Mucosa of rectum (tissue), 2 donors: ENCODE data around the gene AGO3.
"Not testable (repeated sequence)": the region's sequence is repeated elsewhere in the genome, so short reads cannot be mapped to it uniquely, and the experiment has no call there.

ENCODE experiments used
- H3K27ac ChIP-seq, 2 donors: one replicate each; pipeline ENCODE4 v1.7.0; 2013; ENCODE audit warnings: inconsistent platforms in 2 of 2, low read depth in 2 of 2, low read length in 2 of 2
- H3K27me3 ChIP-seq, 2 donors: one replicate each; pipeline ENCODE4 v1.7.0; 2013; ENCODE audit warnings: low read length in 2 of 2; ENCODE audit not compliant: control insufficient read depth in 2 of 2, insufficient read depth in 2 of 2
- H3K36me3 ChIP-seq, 2 donors: one replicate each; pipeline ENCODE4 v1.7.0; 2013; ENCODE audit warnings: low read length in 2 of 2; ENCODE audit not compliant: control insufficient read depth in 2 of 2, insufficient read depth in 2 of 2
- H3K4me1 ChIP-seq, 2 donors: one replicate each; pipeline ENCODE4 v1.7.0; 2013; ENCODE audit warnings: low read length in 2 of 2, mild to moderate bottlenecking in 1 of 2; ENCODE audit not compliant: control insufficient read depth in 2 of 2, insufficient read depth in 2 of 2
- H3K4me3 ChIP-seq, 2 donors: one replicate each; pipeline ENCODE4 v1.7.0; 2013; ENCODE audit warnings: low read length in 2 of 2
- H3K9ac ChIP-seq, 2 donors: one replicate each; pipeline ENCODE4 v1.7.0; 2013; ENCODE audit warnings: low read length in 2 of 2, low read depth in 1 of 2, mild to moderate bottlenecking in 1 of 2
- H3K9me3 ChIP-seq, 2 donors: one replicate each; pipeline ENCODE4 v1.7.0; 2013; ENCODE audit warnings: low read length in 2 of 2; ENCODE audit not compliant: control insufficient read depth in 2 of 2
- donor health status: healthy.
- donor health status: Normal muscosa, but diverticular disease.

The AGO3 gene

GRCh38 chr1:35980090-35980489 is 49.2 kb downstream of the AGO3 start:
- H3K27ac ChIP-seq, result no peak overlapping the region
- peaks cover 0 to 10% of the 10 kb centered on the region in 2 donors for H3K36me3 ChIP-seq
- H3K27me3 ChIP-seq, result no peaks in the 10 kb centered on the region
- no peaks in the 10 kb centered on the region for H3K9me3 ChIP-seq
- no peak overlapping the region for H3K9ac ChIP-seq
- H3K4me3 ChIP-seq, result no peak overlapping the region
- no peaks in the 10 kb centered on the region for H3K4me1 ChIP-seq

- Histone ChIP-seq H3K4me3 (no peak overlapping the region), H3K9me3 (no peaks in the 10 kb centered on the region), H3K36me3 (peaks cover 0 to 10% of the 10 kb centered on the region in 2 donors), H3K27ac (no peak overlapping the region), H3K9ac (no peak overlapping the region), H3K4me1 (no peaks in the 10 kb centered on the region), H3K27me3 (no peaks in the 10 kb centered on the region)
Measured at GRCh38 chr1:35988237-35988636, 57.3 kb downstream of the AGO3 start.

- H3K27me3 ChIP-seq, result no peaks in the 10 kb centered on the region
- no peak overlapping the region for H3K4me3 ChIP-seq
- no peak overlapping the region for H3K27ac ChIP-seq
- H3K4me1 ChIP-seq, result no peaks in the 10 kb centered on the region
- peaks cover 10 to 12% of the 10 kb centered on the region in 2 donors for H3K36me3 ChIP-seq
- no peak overlapping the region for H3K9ac ChIP-seq
- H3K9me3 ChIP-seq, result no peaks in the 10 kb centered on the region
Measured at GRCh38 chr1:36006941-36007500, 76.1 kb downstream of the AGO3 start.

- no peak overlapping the region for H3K4me3 ChIP-seq
- no peaks in the 10 kb centered on the region for H3K27me3 ChIP-seq
- H3K4me1 ChIP-seq, result no peaks in the 10 kb centered on the region
- peaks cover 10 to 12% of the 10 kb centered on the region in 2 donors for H3K36me3 ChIP-seq
- H3K9ac ChIP-seq, result no peak overlapping the region
- no peaks in the 10 kb centered on the region for H3K9me3 ChIP-seq
- no peak overlapping the region for H3K27ac ChIP-seq
Measured at GRCh38 chr1:36007741-36008140, 76.8 kb downstream of the AGO3 start.

- H3K9ac ChIP-seq, result no peak overlapping the region
- no peak overlapping the region for H3K4me3 ChIP-seq
- H3K4me1 ChIP-seq, result no peaks in the 10 kb centered on the region
- H3K27ac ChIP-seq, result no peak overlapping the region
- no peaks in the 10 kb centered on the region for H3K27me3 ChIP-seq
- H3K9me3 ChIP-seq, result no peaks in the 10 kb centered on the region
- H3K36me3 ChIP-seq, result peaks cover 10 to 12% of the 10 kb centered on the region in 2 donors
Measured at GRCh38 chr1:36008546-36009197, 77.8 kb downstream of the AGO3 start.

- no peaks in the 10 kb centered on the region for H3K27me3 ChIP-seq
- H3K27ac ChIP-seq, result no peak overlapping the region
- H3K4me3 ChIP-seq, result no peak overlapping the region
- no peaks in the 10 kb centered on the region for H3K9me3 ChIP-seq
- peaks cover 25 to 29% of the 10 kb centered on the region in 2 donors for H3K36me3 ChIP-seq
- no peak overlapping the region for H3K9ac ChIP-seq
- no peaks in the 10 kb centered on the region for H3K4me1 ChIP-seq
Measured at GRCh38 chr1:36014722-36015220, 83.9 kb downstream of the AGO3 start.

GRCh38 chr1:36016686-36017085 is 85.8 kb downstream of the AGO3 start:
- H3K9me3 ChIP-seq, result no peaks in the 10 kb centered on the region
- no peaks in the 10 kb centered on the region for H3K27me3 ChIP-seq
- no peak overlapping the region for H3K27ac ChIP-seq
- no peak overlapping the region for H3K9ac ChIP-seq
- peaks cover 24 to 29% of the 10 kb centered on the region in 2 donors for H3K36me3 ChIP-seq
- no peaks in the 10 kb centered on the region for H3K4me1 ChIP-seq
- no peak overlapping the region for H3K4me3 ChIP-seq

GRCh38 chr1:36023098-36023769 is 92.3 kb downstream of the AGO3 start:
- Histone ChIP-seq H3K4me1 (no peaks in the 10 kb centered on the region), H3K9ac (no peak overlapping the region), H3K27ac (peak overlapping the region; percentile 17 to 28), H3K9me3 (no peaks in the 10 kb centered on the region), H3K4me3 (no peak overlapping the region), H3K27me3 (no peaks in the 10 kb centered on the region), H3K36me3 (peaks cover 9 to 10% of the 10 kb centered on the region in 2 donors)

GRCh38 chr1:36024024-36024423 is 93.1 kb downstream of the AGO3 start:
- not testable (repeated sequence) for H3K4me1 ChIP-seq, H3K4me3 ChIP-seq, H3K36me3 ChIP-seq, H3K27me3 ChIP-seq, H3K9me3 ChIP-seq, H3K9ac ChIP-seq
- H3K27ac ChIP-seq, result peak overlapping the region; percentile 17 to 28

GRCh38 chr1:36024847-36025246 is 93.9 kb downstream of the AGO3 start:
- Histone ChIP-seq H3K27me3 (no peaks in the 10 kb centered on the region), H3K27ac (no peak overlapping the region), H3K9me3 (no peaks in the 10 kb centered on the region), H3K4me1 (no peaks in the 10 kb centered on the region), H3K4me3 (no peak overlapping the region), H3K9ac (no peak overlapping the region), H3K36me3 (peaks cover 7% of the 10 kb centered on the region in 2 donors)
